Ishikawa (cell line): ENCODE measurements around the gene DACT2.

Experiments used
- CEBPB ChIP-seq: IDR thresholded peaks from 2 replicates; pipeline ENCODE4 v1.6.1; 2012
- CREB1 ChIP-seq: IDR thresholded peaks from 2 replicates; pipeline ENCODE4 v1.6.1; 2012; ENCODE audit warnings: low read depth
- EGR1 ChIP-seq: IDR thresholded peaks from 2 replicates; pipeline ENCODE4 v1.6.1; 2012
- EP300 ChIP-seq: IDR thresholded peaks from 2 replicates; pipeline ENCODE4 v1.6.1; 2012; ENCODE audit warnings: borderline replicate concordance
- MAX ChIP-seq: IDR thresholded peaks from 2 replicates; pipeline ENCODE4 v1.6.1; 2012
- NFIC ChIP-seq: IDR thresholded peaks from 2 replicates; pipeline ENCODE4 v1.6.1; 2012
- RAD21 ChIP-seq: IDR thresholded peaks from 2 replicates; pipeline ENCODE4 v1.6.1; 2012; ENCODE audit warnings: low read depth
- YY1 ChIP-seq: IDR thresholded peaks from 2 replicates; pipeline ENCODE4 v1.6.1; 2012; ENCODE audit warnings: low read depth
- TF ChIP-seq, protein P1 (sequence below): IDR thresholded peaks from 2 replicates; pipeline ENCODE4 v1.6.1; 2012; ENCODE audit warnings: low read depth, mild to moderate bottlenecking

DNA sequence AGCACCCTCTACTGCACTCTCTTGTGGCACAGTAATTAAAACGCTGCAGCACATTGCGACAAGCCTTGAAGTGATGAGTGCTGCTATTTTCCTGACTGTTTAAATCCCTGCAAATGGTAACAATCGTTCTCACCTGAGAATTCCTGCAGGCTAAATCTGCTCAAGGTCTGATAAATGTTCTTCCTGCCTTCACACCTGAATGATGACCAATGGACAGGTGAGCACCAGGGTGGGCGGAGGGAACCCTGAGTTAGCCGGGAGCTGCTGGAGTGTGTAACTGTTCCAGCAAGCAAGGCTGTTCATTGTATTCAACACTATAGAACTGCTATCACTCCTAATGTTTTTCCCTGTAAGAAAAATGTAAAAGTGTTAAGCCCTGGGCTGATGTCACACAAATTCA is 4.0 kb downstream of the DACT2 start:
- no peak for TF ChIP-seq EGR1
- 0 out of 2 replicates have a peak, but pooled peaks have one; percentile 1 for TF ChIP-seq RAD21
- TF ChIP-seq CEBPB: no peak
- TF ChIP-seq, protein P1, sequence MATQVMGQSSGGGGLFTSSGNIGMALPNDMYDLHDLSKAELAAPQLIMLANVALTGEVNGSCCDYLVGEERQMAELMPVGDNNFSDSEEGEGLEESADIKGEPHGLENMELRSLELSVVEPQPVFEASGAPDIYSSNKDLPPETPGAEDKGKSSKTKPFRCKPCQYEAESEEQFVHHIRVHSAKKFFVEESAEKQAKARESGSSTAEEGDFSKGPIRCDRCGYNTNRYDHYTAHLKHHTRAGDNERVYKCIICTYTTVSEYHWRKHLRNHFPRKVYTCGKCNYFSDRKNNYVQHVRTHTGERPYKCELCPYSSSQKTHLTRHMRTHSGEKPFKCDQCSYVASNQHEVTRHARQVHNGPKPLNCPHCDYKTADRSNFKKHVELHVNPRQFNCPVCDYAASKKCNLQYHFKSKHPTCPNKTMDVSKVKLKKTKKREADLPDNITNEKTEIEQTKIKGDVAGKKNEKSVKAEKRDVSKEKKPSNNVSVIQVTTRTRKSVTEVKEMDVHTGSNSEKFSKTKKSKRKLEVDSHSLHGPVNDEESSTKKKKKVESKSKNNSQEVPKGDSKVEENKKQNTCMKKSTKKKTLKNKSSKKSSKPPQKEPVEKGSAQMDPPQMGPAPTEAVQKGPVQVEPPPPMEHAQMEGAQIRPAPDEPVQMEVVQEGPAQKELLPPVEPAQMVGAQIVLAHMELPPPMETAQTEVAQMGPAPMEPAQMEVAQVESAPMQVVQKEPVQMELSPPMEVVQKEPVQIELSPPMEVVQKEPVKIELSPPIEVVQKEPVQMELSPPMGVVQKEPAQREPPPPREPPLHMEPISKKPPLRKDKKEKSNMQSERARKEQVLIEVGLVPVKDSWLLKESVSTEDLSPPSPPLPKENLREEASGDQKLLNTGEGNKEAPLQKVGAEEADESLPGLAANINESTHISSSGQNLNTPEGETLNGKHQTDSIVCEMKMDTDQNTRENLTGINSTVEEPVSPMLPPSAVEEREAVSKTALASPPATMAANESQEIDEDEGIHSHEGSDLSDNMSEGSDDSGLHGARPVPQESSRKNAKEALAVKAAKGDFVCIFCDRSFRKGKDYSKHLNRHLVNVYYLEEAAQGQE: peak; percentile 22; the same call in 1 of the 2 replicates
- TF ChIP-seq EP300: peak; percentile 22; the same call in 1 of the 2 replicates
- TF ChIP-seq YY1: no peak
- no peak for TF ChIP-seq NFIC
- no peak for TF ChIP-seq CREB1
- TF ChIP-seq MAX: peak; percentile 27; the same call in 1 of the 2 replicates
